Caco-2 (cell line): Measurements from ENCODE around the gene SLC26A3. TPM values are rescaled to one million over a fixed set of nuclear protein-coding genes. Genes with fewer than 3 reads are reported as not detected.

Source experiments
- BruUV-seq: library from RNA; stranded (reverse); fragments of 400-500 nt; replicated peaks from 2 replicates; lab custom pipeline; 2021; lab: Mats Ljungman, UMichigan
- CTCF ChIA-PET: fragments of 300-600 bp; sonication (Branson Sonifier 250); formaldehyde crosslinking; loops from one replicate; lab custom pipeline; 2022; ENCODE audit warnings: antibody characterized with exemption; lab: Charles Lee
- POLR2A ChIA-PET: fragments of 300-600 bp; sonication (Branson Sonifier 250); formaldehyde crosslinking; loops from one replicate; lab custom pipeline; 2022; ENCODE audit warnings: antibody characterized with exemption; lab: Charles Lee
- DNase-seq, 2 experiments: peaks; one replicate each; pipeline versions ENCODE4 v3.0.0 to v3.0.0-alpha.2; 2020 to 2022
- H3K27me3 ChIP-seq: replicated peaks from 2 replicates; pipeline ENCODE4 v1.6.0; 2011; ENCODE audit warnings: low read length; ENCODE audit not compliant: control insufficient read depth, insufficient read depth
- H3K36me3 ChIP-seq: 2 replicates; pipeline ENCODE4 v1.5.1; 2011; ENCODE audit warnings: low read length; ENCODE audit not compliant: control insufficient read depth, insufficient read depth
- H3K4me1 ChIP-seq: fragments of 250-450 bp; sonication (Bioruptor Pico); 2 replicates; pipeline ENCODE4 v1.5.1; 2020; ENCODE audit warnings: mild to moderate bottlenecking
- H3K4me3 ChIP-seq: 2 replicates; pipeline ENCODE4 v1.5.1; 2011; ENCODE audit warnings: low read depth, mild to moderate bottlenecking, control low read depth, low read length
- H3K9me3 ChIP-seq: fragments of 250-450 bp; sonication (Bioruptor Pico); 2 replicates; pipeline ENCODE4 v1.5.1; 2020; ENCODE audit warnings: mild to moderate bottlenecking, moderate library complexity
- H3K27ac Mint-ChIP-seq: one replicate; pipeline ENCODE4 v1.8.0; 2022; ENCODE audit warnings: mixed read lengths; ENCODE audit not compliant: unreplicated experiment
- H3K27me3 Mint-ChIP-seq: one replicate; pipeline ENCODE4 v1.8.0; 2022; ENCODE audit warnings: mixed read lengths; ENCODE audit not compliant: insufficient read depth, unreplicated experiment
- H3K36me3 Mint-ChIP-seq: one replicate; pipeline ENCODE4 v1.8.0; 2022; ENCODE audit warnings: mild to moderate bottlenecking, mixed read lengths; ENCODE audit not compliant: insufficient read depth, unreplicated experiment
- H3K4me1 Mint-ChIP-seq: one replicate; pipeline ENCODE4 v1.8.0; 2022; ENCODE audit warnings: low read depth, mixed read lengths; ENCODE audit not compliant: unreplicated experiment
- H3K4me3 Mint-ChIP-seq: one replicate; pipeline ENCODE4 v1.8.0; 2022; ENCODE audit warnings: mild to moderate bottlenecking, moderate library complexity, mixed read lengths; ENCODE audit not compliant: unreplicated experiment
- H3K9me3 Mint-ChIP-seq: one replicate; pipeline ENCODE4 v1.8.0; 2022; ENCODE audit warnings: mixed read lengths; ENCODE audit not compliant: unreplicated experiment
- intact Hi-C: fragments of 100-400 bp; cut with micrococcal nuclease; formaldehyde crosslinking; loops from one replicate; pipeline ENCODE4 v1.10.0; 2022; ENCODE audit not compliant: unreplicated experiment
- total RNA-seq: library from RNA; stranded (reverse); gene quantifications from 2 replicates; pipeline ENCODE4 v1.2.3, GENCODE V29; 2022
- TF ChIP-seq, protein P1 (sequence below), 2 experiments: fragments of 200-600 bp in 1 of 2; IDR thresholded peaks; 1 replicate in 1 of 2; 2 replicates in 1 of 2; pipeline versions ENCODE4 v1.5.1 to v1.8.0; 2011 to 2022; ENCODE audit warnings: antibody characterized with exemption in 1 of 2, control low read depth in 1 of 2, inconsistent platforms in 1 of 2, low read depth in 1 of 2, low read length in 1 of 2, mild to moderate bottlenecking in 1 of 2, moderate library complexity in 1 of 2; ENCODE audit not compliant: insufficient read depth in 1 of 2, severe bottlenecking in 1 of 2, unreplicated experiment in 1 of 2

SLC26A3 gene
- total RNA-seq, 1 experiment from 2014 or later = 2.0 TPM

- no peak overlapping the region for H3K4me3 ChIP-seq
- Mint-ChIP-seq H3K9me3 (no peaks in the 10 kb centered on the region), H3K4me1 (peaks cover 13% of the 10 kb centered on the region), H3K4me3 (no peak overlapping the region), H3K27ac (no peak overlapping the region), H3K36me3 (no peaks in the 10 kb centered on the region), H3K27me3 (peaks cover 10% of the 10 kb centered on the region)
- BruUV-seq = no TSS peak
- POLR2A ChIA-PET = no interaction called here
- CTCF ChIA-PET = no interaction called here
- no peaks in the 10 kb centered on the region for H3K27me3 ChIP-seq
- H3K9me3 ChIP-seq = no peaks in the 10 kb centered on the region
- TF ChIP-seq, protein P1, sequence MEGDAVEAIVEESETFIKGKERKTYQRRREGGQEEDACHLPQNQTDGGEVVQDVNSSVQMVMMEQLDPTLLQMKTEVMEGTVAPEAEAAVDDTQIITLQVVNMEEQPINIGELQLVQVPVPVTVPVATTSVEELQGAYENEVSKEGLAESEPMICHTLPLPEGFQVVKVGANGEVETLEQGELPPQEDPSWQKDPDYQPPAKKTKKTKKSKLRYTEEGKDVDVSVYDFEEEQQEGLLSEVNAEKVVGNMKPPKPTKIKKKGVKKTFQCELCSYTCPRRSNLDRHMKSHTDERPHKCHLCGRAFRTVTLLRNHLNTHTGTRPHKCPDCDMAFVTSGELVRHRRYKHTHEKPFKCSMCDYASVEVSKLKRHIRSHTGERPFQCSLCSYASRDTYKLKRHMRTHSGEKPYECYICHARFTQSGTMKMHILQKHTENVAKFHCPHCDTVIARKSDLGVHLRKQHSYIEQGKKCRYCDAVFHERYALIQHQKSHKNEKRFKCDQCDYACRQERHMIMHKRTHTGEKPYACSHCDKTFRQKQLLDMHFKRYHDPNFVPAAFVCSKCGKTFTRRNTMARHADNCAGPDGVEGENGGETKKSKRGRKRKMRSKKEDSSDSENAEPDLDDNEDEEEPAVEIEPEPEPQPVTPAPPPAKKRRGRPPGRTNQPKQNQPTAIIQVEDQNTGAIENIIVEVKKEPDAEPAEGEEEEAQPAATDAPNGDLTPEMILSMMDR (IDR thresholded peaks at IDR 0.05; ENCODE audit: insufficient read depth in 1 of 2, low read depth in 1 of 2, low read length in 1 of 2, severe bottlenecking in 1 of 2, unreplicated experiment in 1 of 2) = no peak
- no peaks in the 10 kb centered on the region for H3K36me3 ChIP-seq
- H3K4me1 ChIP-seq = peaks cover 10% of the 10 kb centered on the region; the same call in 1 of the 2 replicates
- no peak for DNase-seq
- intact Hi-C loops = no loop called here
These were observed 79.8 kb downstream of the SLC26A3 start for GRCh38 chr7:107723255-107723654.

GRCh38 chr7:107721286-107721685, 81.7 kb downstream of the SLC26A3 start:
- H3K4me1 ChIP-seq = peaks cover 7% of the 10 kb centered on the region; the same call in 1 of the 2 replicates
- no peak for DNase-seq
- no peaks in the 10 kb centered on the region for H3K36me3 ChIP-seq
- no TSS peak for BruUV-seq
- Mint-ChIP-seq H3K4me3 (no peak overlapping the region), H3K4me1 (peaks cover 12% of the 10 kb centered on the region), H3K27me3 (peaks cover 3% of the 10 kb centered on the region), H3K27ac (no peak overlapping the region), H3K9me3 (no peaks in the 10 kb centered on the region), H3K36me3 (no peaks in the 10 kb centered on the region)
- H3K27me3 ChIP-seq = no peaks in the 10 kb centered on the region
- no peaks in the 10 kb centered on the region for H3K9me3 ChIP-seq
- ChIA-PET CTCF (no interaction called here), POLR2A (no interaction called here)
- TF ChIP-seq, protein P1 (IDR thresholded peaks at IDR 0.05; ENCODE audit: insufficient read depth in 1 of 2, low read depth in 1 of 2, low read length in 1 of 2, severe bottlenecking in 1 of 2, unreplicated experiment in 1 of 2) = no peak
- no peak overlapping the region for H3K4me3 ChIP-seq
- intact Hi-C loops = no loop called here

GRCh38 chr7:107718456-107719193, 84.4 kb downstream of the SLC26A3 start:
- H3K27me3 Mint-ChIP-seq = no peaks in the 10 kb centered on the region
- TF ChIP-seq, protein P1 (IDR thresholded peaks at IDR 0.05; ENCODE audit: insufficient read depth in 1 of 2, low read depth in 1 of 2, low read length in 1 of 2, severe bottlenecking in 1 of 2, unreplicated experiment in 1 of 2) = no peak
- CTCF ChIA-PET = no interaction called here
- intact Hi-C loops = no loop called here
- no peak overlapping the region for H3K4me3 Mint-ChIP-seq
- no peak overlapping the region for H3K27ac Mint-ChIP-seq
- no peaks in the 10 kb centered on the region for H3K36me3 Mint-ChIP-seq
- no peaks in the 10 kb centered on the region for H3K9me3 ChIP-seq
- peaks cover 7% of the 10 kb centered on the region; the same call in 1 of the 2 replicates for H3K4me1 ChIP-seq
- H3K36me3 ChIP-seq = no peaks in the 10 kb centered on the region
- POLR2A ChIA-PET = no interaction called here
- BruUV-seq = no TSS peak
- no peaks in the 10 kb centered on the region for H3K9me3 Mint-ChIP-seq
- H3K4me1 Mint-ChIP-seq = peaks cover 12% of the 10 kb centered on the region
- no peak overlapping the region for H3K4me3 ChIP-seq
- DNase-seq = no peak
- H3K27me3 ChIP-seq = no peaks in the 10 kb centered on the region
